H1 (cell line): Measurements from ENCODE around the gene FAM83C. TPM values are rescaled to one million over a fixed set of nuclear protein-coding genes. Genes with fewer than 3 reads are reported as not detected.
"Not testable (repeated sequence)": the region's sequence is repeated elsewhere in the genome, so short reads cannot be mapped to it uniquely, and the experiment has no call there.

Experiments used
- CTCF ChIA-PET: fragments of 300-600 bp; sonication (Branson Sonifier 250); formaldehyde crosslinking; loops from one replicate; lab custom pipeline; 2021; ENCODE audit not compliant: partially characterized antibody; lab: Charles Lee
- POLR2A ChIA-PET: fragments of 300-600 bp; sonication (Branson Sonifier 250); formaldehyde crosslinking; loops from one replicate; lab custom pipeline; 2021; ENCODE audit warnings: inconsistent platforms; ENCODE audit not compliant: partially characterized antibody; lab: Charles Lee
- DNase-seq, 2 experiments: peaks; one replicate each; pipeline versions ENCODE4 v3.0.0 to v3.0.0-alpha.2; 2010 to 2022; ENCODE audit warnings: low spot score in 2 of 2, low read depth in 1 of 2, mixed read lengths in 1 of 2
- FAIRE-seq: peaks from 2 replicates; lab custom pipeline; 2011; peaks lifted over from hg19 to GRCh38; lab: Jason Lieb, UNC
- H2AFZ ChIP-seq: 2 replicates; pipeline ENCODE4 v1.8.1; 2012; ENCODE audit warnings: low read length, inconsistent platforms
- H2AK5ac ChIP-seq: 2 replicates; pipeline ENCODE4 v1.6.1; 2013; ENCODE audit warnings: low read depth, low read length
- H2BK120ac ChIP-seq: replicated peaks from 2 replicates; pipeline ENCODE3; 2013; ENCODE audit warnings: low read depth, low read length, inconsistent platforms
- H2BK12ac ChIP-seq: 2 replicates; pipeline ENCODE4 v1.6.1; 2013; ENCODE audit warnings: low read depth, low read length
- H2BK15ac ChIP-seq: 2 replicates; pipeline ENCODE4 v1.6.1; 2013; ENCODE audit warnings: low read length
- H2BK20ac ChIP-seq: 2 replicates; pipeline ENCODE4 v1.6.1; 2013; ENCODE audit warnings: low read length
- H2BK5ac ChIP-seq: 2 replicates; pipeline ENCODE4 v1.6.1; 2013; ENCODE audit warnings: low read depth, low read length
- H3K14ac ChIP-seq: 2 replicates; pipeline ENCODE4 v1.6.1; 2013; ENCODE audit warnings: inconsistent platforms; ENCODE audit not compliant: insufficient read length
- H3K18ac ChIP-seq: 2 replicates; pipeline ENCODE4 v1.6.1; 2013; ENCODE audit warnings: low read length; ENCODE audit errors: extremely low read depth
- H3K23ac ChIP-seq: 2 replicates; pipeline ENCODE4 v1.6.1; 2013; ENCODE audit warnings: inconsistent platforms; ENCODE audit not compliant: insufficient read length
- H3K23me2 ChIP-seq: 2 replicates; pipeline ENCODE4 v1.6.1; 2013; ENCODE audit warnings: low read depth, low read length
- H3K27ac ChIP-seq: 2 replicates; pipeline ENCODE4 v1.6.1; 2011; ENCODE audit warnings: low read depth, low read length, inconsistent platforms
- H3K27me3 ChIP-seq, 4 experiments: replicated peaks in 1 of 4; 1 replicate in 1 of 4; 2 replicates in 3 of 4; pipeline versions ENCODE4 v1.6.1 to v1.8.1; 2011 to 2013; ENCODE audit warnings: low read length in 3 of 4, mild to moderate bottlenecking in 3 of 4, inconsistent platforms in 2 of 4, mixed read lengths in 2 of 4, moderate library complexity in 1 of 4; ENCODE audit not compliant: control insufficient read depth in 3 of 4, insufficient read depth in 3 of 4; ENCODE audit errors: extremely low read depth in 1 of 4
- H3K36me3 ChIP-seq, 4 experiments: 2 replicates each; pipeline versions ENCODE4 v1.6.1 to v1.8.1; 2011 to 2013; ENCODE audit warnings: mild to moderate bottlenecking in 4 of 4, low read length in 3 of 4, moderate library complexity in 2 of 4, control low read depth in 1 of 4, inconsistent platforms in 1 of 4; ENCODE audit not compliant: insufficient read depth in 4 of 4, control insufficient read depth in 2 of 4
- H3K4ac ChIP-seq: replicated peaks from 2 replicates; pipeline ENCODE3; 2013; ENCODE audit warnings: low read length, low read depth, mixed read lengths, inconsistent platforms; ENCODE audit not compliant: insufficient read length
- H3K4me1 ChIP-seq, 4 experiments: replicated peaks in 1 of 4; 1 replicate in 1 of 4; 2 replicates in 3 of 4; pipeline versions ENCODE4 v1.6.1 to v1.8.1; 2011 to 2013; ENCODE audit warnings: low read length in 3 of 4, inconsistent platforms in 2 of 4, mixed read lengths in 1 of 4; ENCODE audit not compliant: insufficient read depth in 4 of 4, control insufficient read depth in 3 of 4
- H3K4me2 ChIP-seq, 2 experiments: 2 replicates each; pipeline versions ENCODE4 v1.6.1 to v1.8.1; 2011 to 2013; ENCODE audit warnings: low read depth in 2 of 2, low read length in 2 of 2, control low read depth in 1 of 2, inconsistent platforms in 1 of 2, mild to moderate bottlenecking in 1 of 2; ENCODE audit not compliant: insufficient read depth in 1 of 2
- H3K4me3 ChIP-seq, 4 experiments: fragments of 200-600, 300-600 bp in 1 of 4; sonication (generic), shearing (Covaris generic), sonication (Bioruptor Twin) in 1 of 4; 2 replicates each; pipeline versions ENCODE4 v1.5.1 to v1.8.1; 2011 to 2016; ENCODE audit warnings: low read length in 4 of 4, low read depth in 3 of 4, control low read depth in 2 of 4, inconsistent platforms in 2 of 4, mild to moderate bottlenecking in 2 of 4, mixed read lengths in 1 of 4, moderate library complexity in 1 of 4; ENCODE audit not compliant: insufficient read depth in 2 of 4; ENCODE audit errors: extremely low read depth in 1 of 4
- H3K56ac ChIP-seq: replicated peaks from 2 replicates; pipeline ENCODE3; 2013; ENCODE audit warnings: low read depth, mild to moderate bottlenecking, mixed read lengths, low read length, inconsistent platforms; ENCODE audit not compliant: insufficient read length
- H3K79me1 ChIP-seq: 2 replicates; pipeline ENCODE4 v1.6.1; 2013; ENCODE audit warnings: low read depth, low read length, control low read depth
- H3K79me2 ChIP-seq, 2 experiments: 2 replicates each; pipeline versions ENCODE4 v1.6.1 to v1.8.1; 2012 to 2013; ENCODE audit warnings: low read length in 2 of 2, mild to moderate bottlenecking in 2 of 2, inconsistent platforms in 1 of 2; ENCODE audit not compliant: insufficient read depth in 2 of 2, control insufficient read depth in 1 of 2
- H3K9ac ChIP-seq, 4 experiments: replicated peaks in 1 of 4; 1 replicate in 1 of 4; 2 replicates in 3 of 4; pipeline versions ENCODE4 v1.6.1 to v1.8.1; 2011 to 2013; ENCODE audit warnings: low read depth in 3 of 4, low read length in 3 of 4, control low read depth in 2 of 4, mild to moderate bottlenecking in 2 of 4, moderate library complexity in 2 of 4, inconsistent platforms in 1 of 4; ENCODE audit errors: extremely low read depth in 1 of 4
- H3K9me3 ChIP-seq, 2 experiments: 2 replicates each; pipeline versions ENCODE4 v1.6.1 to v1.8.1; 2012 to 2013; ENCODE audit warnings: mild to moderate bottlenecking in 2 of 2, moderate library complexity in 2 of 2, control low read depth in 1 of 2, inconsistent platforms in 1 of 2, low read depth in 1 of 2, low read length in 1 of 2, mixed read lengths in 1 of 2; ENCODE audit not compliant: insufficient read depth in 2 of 2
- H4K20me1 ChIP-seq, 2 experiments: replicated peaks in 1 of 2; 2 replicates each; pipeline versions ENCODE3 to v1.8.1; 2011 to 2013; ENCODE audit warnings: inconsistent platforms in 2 of 2, low read length in 2 of 2, mild to moderate bottlenecking in 1 of 2; ENCODE audit not compliant: insufficient read depth in 2 of 2, control insufficient read depth in 1 of 2
- H4K5ac ChIP-seq: 2 replicates; pipeline ENCODE4 v1.6.1; 2013; ENCODE audit warnings: low read length, low read depth, mixed read lengths, inconsistent platforms; ENCODE audit not compliant: insufficient read length
- H4K8ac ChIP-seq: 2 replicates; pipeline ENCODE4 v1.8.0; 2013; ENCODE audit warnings: mild to moderate bottlenecking, moderate library complexity, low read length, inconsistent platforms; ENCODE audit not compliant: insufficient read depth; ENCODE audit errors: extremely low read depth
- H4K91ac ChIP-seq: replicated peaks from 2 replicates; pipeline ENCODE3; 2013; ENCODE audit warnings: low read length, mixed read lengths, inconsistent platforms; ENCODE audit not compliant: insufficient read length
- TBP ChIP-seq: IDR thresholded peaks from 2 replicates; pipeline ENCODE4 v1.6.1; 2011; ENCODE audit warnings: low read depth, low read length, improper control_type of control experiment
- WGBS, 2 experiments: shearing (Covaris generic) in 1 of 2; methylation state at CpG; one replicate each; pipeline versions ENCODE4 v1.1.6 to v1.1.7; 2013 to 2015; ENCODE audit warnings: low lambda C conversion rate in 2 of 2, mixed read lengths in 2 of 2, inconsistent platforms in 1 of 2, low coverage in 1 of 2, missing lambda C conversion rate in 1 of 2; ENCODE audit not compliant: insufficient replicate concordance in 2 of 2, insufficient coverage in 1 of 2, insufficient read length in 1 of 2; ENCODE audit errors: extremely low coverage in 1 of 2, missing lambda C conversion rate in 1 of 2; 5-methylcytosine and 5-hydroxymethylcytosine counted together
- polyA plus RNA-seq, 7 experiments: library from polyadenylated mRNA; depleted of rRNA in 3 of 7; stranded (reverse) in 5 of 7; unstranded in 2 of 7; fragments of >200 nt in 5 of 7; fragments of 200-250 nt in 2 of 7; gene quantifications; 1 replicate in 5 of 7; 2 replicates in 1 of 7; 4 replicates in 1 of 7; pipeline versions ENCODE4 v1.2.1 to v1.2.3, GENCODE V29; 2011 to 2013; ENCODE audit warnings: missing spikeins in 2 of 7, mixed read lengths in 2 of 7
- total RNA-seq: library from RNA; stranded (reverse); fragmentation: NEBNext Ultra II Directional; extraction: Animal tissue kit (Norgen Biotek cat#: 25700); gene quantifications from 2 replicates; pipeline ENCODE4 v1.2.1, GENCODE V29; 2021

Gene FAM83C
- total and polyA plus RNA-seq, 2 of the 8 experiments (the other 6 are each of a cell fraction or from before 2014, with no cell fraction given), result not detected

DNA sequence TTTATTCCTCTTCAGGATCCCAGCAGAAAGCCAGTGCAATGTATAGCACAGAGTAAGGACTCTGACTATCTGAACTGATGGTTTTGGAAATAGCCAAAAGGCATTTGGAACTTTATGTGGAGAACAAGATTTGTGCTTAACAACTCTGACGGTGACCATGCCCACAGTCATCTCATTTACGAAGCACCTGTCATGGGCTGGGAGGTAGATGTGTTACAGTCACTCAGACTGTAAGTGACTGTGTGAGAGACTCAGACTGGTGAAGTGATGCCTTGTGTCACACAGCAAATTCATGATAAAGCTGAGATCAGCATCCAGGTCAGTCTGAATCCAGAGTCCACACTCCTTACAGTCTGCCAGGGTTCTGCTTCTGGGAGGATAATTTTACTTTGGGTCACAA lies 23.9 kb upstream of the FAM83C start:
- no peak overlapping the region for H3K27ac ChIP-seq
- H3K36me3 ChIP-seq, result peaks cover 0 to 4% (median 0%) of the 10 kb centered on the region in 4 experiments; a peak in 1 of 8 replicates
- peaks cover 3 to 15% (median 10%) of the 10 kb centered on the region in 4 experiments; a peak in 6 of 7 replicates for H3K4me1 ChIP-seq
- no peak overlapping the region for H3K4me2 ChIP-seq
- no peaks in the 10 kb centered on the region; a peak in 2 of 7 replicates for H3K27me3 ChIP-seq
- DNase-seq (no peak), FAIRE-seq (no peak)
- no peak overlapping the region for H2BK12ac ChIP-seq
- WGBS, 2 experiments, result 95% methylated on average over 2 of the region's 2 CpGs; no CpG with 5 or more reads in 1 of the 2 experiments
- H3K4me3 ChIP-seq, result no peak overlapping the region
- H2AFZ ChIP-seq, result no peak overlapping the region
- no peak overlapping the region for H3K56ac ChIP-seq
- no peak overlapping the region for H2BK120ac ChIP-seq
- H3K14ac ChIP-seq, result no peak overlapping the region
- H3K9ac ChIP-seq, result no peak overlapping the region
- no peak overlapping the region for H4K8ac ChIP-seq
- no peak overlapping the region for H3K23ac ChIP-seq
- no peaks in the 10 kb centered on the region for H3K79me2 ChIP-seq
- no peak for TF ChIP-seq TBP
- CTCF ChIA-PET, result interaction anchor here (0.6 to 7.3 kb wide), 3 partner anchors 9 to 421 kb away, joined by 4 to 106 read pairs (median 13); no protein-coding TSS in a partner anchor
- H3K79me1 ChIP-seq, result no peaks in the 10 kb centered on the region; the same call in 1 of the 2 replicates
- no peak overlapping the region for H3K18ac ChIP-seq
- H3K9me3 ChIP-seq, result no peaks in the 10 kb centered on the region
- no peak overlapping the region for H2BK15ac ChIP-seq
- H3K4ac ChIP-seq, result no peak overlapping the region
- H3K23me2 ChIP-seq, result no peaks in the 10 kb centered on the region
- no peak overlapping the region for H2BK20ac ChIP-seq
- H2BK5ac ChIP-seq, result 0 out of 2 replicates have a peak overlapping the region, but pooled peaks have one; percentile 1
- no peak overlapping the region for H4K5ac ChIP-seq
- no peak overlapping the region for H2AK5ac ChIP-seq
- POLR2A ChIA-PET, result no interaction called here
- H4K20me1 ChIP-seq, result peaks cover 1% of the 10 kb centered on the region in 2 experiments
- no peak overlapping the region for H4K91ac ChIP-seq

GRCh38 chr20:35315632-35316020 lies 23.4 kb upstream of the FAM83C start:
- H3K79me2 ChIP-seq, H3K4ac ChIP-seq, H2BK120ac ChIP-seq, H3K23ac ChIP-seq, H4K5ac ChIP-seq, H3K56ac ChIP-seq, H4K8ac ChIP-seq, H3K36me3 ChIP-seq, H3K79me1 ChIP-seq, H2BK12ac ChIP-seq, H4K20me1 ChIP-seq, H3K4me3 ChIP-seq, H3K9me3 ChIP-seq, H2BK15ac ChIP-seq, H3K9ac ChIP-seq, H4K91ac ChIP-seq, H3K27ac ChIP-seq, DNase-seq, H3K23me2 ChIP-seq, H3K27me3 ChIP-seq, FAIRE-seq, POLR2A ChIA-PET, H3K18ac ChIP-seq, H3K14ac ChIP-seq, H3K4me2 ChIP-seq, H2AFZ ChIP-seq, H2AK5ac ChIP-seq, H2BK20ac ChIP-seq: not testable (repeated sequence)
- Histone ChIP-seq H2BK5ac (0 out of 2 replicates have a peak overlapping the region, but pooled peaks have one; percentile 1), H3K4me1 (peaks cover 2 to 12% (median 7%) of the 10 kb centered on the region in 4 experiments; a peak in 6 of 7 replicates)
- CTCF ChIA-PET, result interaction anchor here (1.3 to 3.2 kb wide), 2 partner anchors 12 to 14 kb away, joined by 4 to 13 read pairs; no protein-coding TSS in a partner anchor
- WGBS, 2 experiments, result 95% methylated on average over 7 of the region's 7 CpGs; no CpG with 5 or more reads in 1 of the 2 experiments
